ENCODE measurements around the gene OR1D5. TPM values are rescaled to one million over a fixed set of nuclear protein-coding genes. Genes with fewer than 3 reads are reported as not detected.

OR1D5 gene
- total RNA-seq, 1 donor from 2014 or later = not detected

Other genes starting within 250 kb of the OR1D5 start
- gene OR1D2, start 40.8 kb upstream of the OR1D5 start, total RNA-seq = not detected
- not detected for gene OR1G1, start 63.9 kb upstream of the OR1D5 start, total RNA-seq
- not detected for gene OR1A2, start 133.9 kb upstream of the OR1D5 start, total RNA-seq
- not detected for gene OR1A1, start 144.1 kb upstream of the OR1D5 start, total RNA-seq
- gene OR3A1, start 234.8 kb upstream of the OR1D5 start, total RNA-seq = 0.20 TPM